Measurements from ENCODE around the gene C1orf226. TPM values are rescaled to one million over a fixed set of nuclear protein-coding genes. Genes with fewer than 3 reads are reported as not detected.
"Not testable (repeated sequence)": the region's sequence is repeated elsewhere in the genome, so short reads cannot be mapped to it uniquely, and the experiment has no call there.

Gene C1orf226
- total and polyA plus RNA-seq, 3 donors from 2014 or later = 4.2 to 7.5 (median 6.5) TPM

- no peak within 1 kb of the TSS for H3K27ac ChIP-seq
- H3K36me3 ChIP-seq (ENCODE audit: low read depth, missing control alignments) = no peaks in the 10 kb centered on the region
- H3K4me1 ChIP-seq = no peaks in the 10 kb centered on the region
- intact Hi-C loops (cut with DNase I; ENCODE audit: low total_unique reads) = no loop called here
- H3K27me3 ChIP-seq = no peaks in the 10 kb centered on the region
- H3K9me3 ChIP-seq = no peaks in the 10 kb centered on the region
- DNase-seq = no peak
- 79 to 82% methylated on average over 3 of the region's 3 CpGs for WGBS, 2 donors
- no peak within 1 kb of the TSS for H3K4me3 ChIP-seq
- TF ChIP-seq CTCF (IDR thresholded peaks at IDR 0.05) (no peak), POLR2A (IDR thresholded peaks at IDR 0.05) (no peak)
Measured at GRCh38 chr1:162412002-162412401, 30.5 kb downstream of the C1orf226 start, which contains the start of gene SH2D1B. Gene SH2D1B (minus strand): TSS chr1:162412136. CDS start chr1:162412016, 120 bp downstream.

GRCh38 chr1:162416215-162416614 is 34.7 kb downstream of the C1orf226 start:
- Histone ChIP-seq H3K4me3 (no peak overlapping the region), H3K36me3 (ENCODE audit: low read depth, missing control alignments) (no peaks in the 10 kb centered on the region), H3K9me3 (no peaks in the 10 kb centered on the region), H3K4me1 (no peaks in the 10 kb centered on the region), H3K27ac (no peak overlapping the region), H3K27me3 (no peaks in the 10 kb centered on the region)
- TF ChIP-seq POLR2A (IDR thresholded peaks at IDR 0.05) (no peak), CTCF (IDR thresholded peaks at IDR 0.05) (no peak)
- intact Hi-C loops (cut with DNase I; ENCODE audit: low total_unique reads) = no loop called here
- no peak for DNase-seq

GRCh38 chr1:162416909-162417308 is 35.4 kb downstream of the C1orf226 start:
- Histone ChIP-seq H3K4me1 (no peaks in the 10 kb centered on the region), H3K27me3 (no peaks in the 10 kb centered on the region), H3K27ac (no peak overlapping the region), H3K9me3 (no peaks in the 10 kb centered on the region), H3K4me3 (no peak overlapping the region), H3K36me3 (ENCODE audit: low read depth, missing control alignments) (no peaks in the 10 kb centered on the region)
- no peak for DNase-seq
- intact Hi-C loops (cut with DNase I; ENCODE audit: low total_unique reads) = no loop called here
- TF ChIP-seq POLR2A (IDR thresholded peaks at IDR 0.05) (no peak), CTCF (IDR thresholded peaks at IDR 0.05) (no peak)
- 63 to 77% methylated on average over 2 of the region's 2 CpGs for WGBS, 2 donors

GRCh38 chr1:162417650-162418049 is 36.1 kb downstream of the C1orf226 start:
- DNase-seq = no peak
- 79 to 92% methylated on average over 7 of the region's 7 CpGs for WGBS, 2 donors
- Histone ChIP-seq H3K4me1 (no peaks in the 10 kb centered on the region), H3K4me3 (no peak overlapping the region), H3K9me3 (no peaks in the 10 kb centered on the region), H3K36me3 (ENCODE audit: low read depth, missing control alignments) (no peaks in the 10 kb centered on the region), H3K27me3 (no peaks in the 10 kb centered on the region), H3K27ac (no peak overlapping the region)
- intact Hi-C loops (cut with DNase I; ENCODE audit: low total_unique reads) = no loop called here
- no peak for TF ChIP-seq CTCF (IDR thresholded peaks at IDR 0.05)
- TF ChIP-seq POLR2A (IDR thresholded peaks at IDR 0.05) = no peak

GRCh38 chr1:162418584-162418983 is 37.1 kb downstream of the C1orf226 start:
- H3K4me3 ChIP-seq; DNase-seq; H3K4me1 ChIP-seq; H3K27me3 ChIP-seq; intact Hi-C loops (cut with DNase I; ENCODE audit: low total_unique reads); H3K27ac ChIP-seq; H3K9me3 ChIP-seq; H3K36me3 ChIP-seq (ENCODE audit: low read depth, missing control alignments): not testable (repeated sequence)
- WGBS, 2 donors = 87 to 88% methylated on average over 7 of the region's 7 CpGs

- WGBS, 2 donors = 68 to 77% methylated on average over 9 of the region's 9 CpGs
Measured at GRCh38 chr1:162419450-162419931, 38.0 kb downstream of the C1orf226 start.

More at GRCh38 chr1:162419450-162419931, 38.0 kb downstream of the C1orf226 start:
- H3K27ac ChIP-seq; intact Hi-C loops (cut with DNase I; ENCODE audit: low total_unique reads); H3K4me1 ChIP-seq; H3K4me3 ChIP-seq; H3K9me3 ChIP-seq; DNase-seq; H3K36me3 ChIP-seq (ENCODE audit: low read depth, missing control alignments); H3K27me3 ChIP-seq: not testable (repeated sequence)
